Activated CD8-positive, alpha-beta memory T cell treated with anti-CD3 and anti-CD28 coated beads, Interleukin-2, amount 50 U/mL, for 24 hours (primary cell): ENCODE data around the gene PHLPP1.

ENCODE experiments used
- DNase-seq: peaks from one replicate; pipeline ENCODE4 v3.0.0-alpha.2; 2020; ENCODE audit errors: extremely low read depth

The PHLPP1 gene

DNA sequence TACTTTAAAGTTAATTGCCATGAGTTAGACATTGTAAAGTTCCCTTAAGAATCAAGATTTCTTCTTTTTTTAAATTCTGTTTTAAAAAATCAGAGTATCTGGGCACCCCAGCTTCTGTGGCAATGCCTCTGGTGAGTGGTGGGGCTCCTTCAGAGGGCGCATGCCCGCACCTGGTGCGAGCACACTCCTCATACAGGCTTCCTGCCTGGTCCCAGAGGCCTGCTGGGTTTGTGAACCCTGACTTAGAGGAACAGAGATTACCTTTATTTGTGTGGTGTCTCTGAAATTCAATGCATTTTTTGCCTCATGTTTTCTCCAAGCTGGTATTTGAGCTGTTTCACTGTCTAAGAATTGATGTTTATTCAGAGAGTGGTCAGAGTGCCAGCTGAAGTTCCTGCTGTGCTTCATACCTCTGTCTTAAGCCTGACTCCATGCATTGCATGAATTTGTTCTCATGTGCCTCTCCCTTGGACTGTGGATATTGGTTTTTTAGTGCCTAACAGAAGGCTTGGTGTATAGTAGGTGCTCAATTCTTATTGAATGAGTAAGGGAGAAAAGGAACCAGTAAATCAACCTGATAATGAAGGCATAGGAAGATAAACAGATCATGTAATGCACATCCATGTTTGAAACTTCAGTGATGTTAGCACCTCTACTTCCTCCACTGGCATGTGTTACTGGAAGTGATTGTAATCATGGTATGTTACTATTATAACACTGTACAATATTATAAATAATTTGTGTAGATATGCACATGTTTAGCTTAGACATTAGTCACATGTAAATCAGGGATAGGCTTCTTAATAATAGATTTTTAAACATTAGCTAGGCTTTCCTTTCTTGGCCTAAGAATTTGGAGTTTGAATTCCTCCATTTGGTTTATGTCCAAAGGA lies 29.0 kb downstream of the PHLPP1 start:
- no peak for DNase-seq

DNA sequence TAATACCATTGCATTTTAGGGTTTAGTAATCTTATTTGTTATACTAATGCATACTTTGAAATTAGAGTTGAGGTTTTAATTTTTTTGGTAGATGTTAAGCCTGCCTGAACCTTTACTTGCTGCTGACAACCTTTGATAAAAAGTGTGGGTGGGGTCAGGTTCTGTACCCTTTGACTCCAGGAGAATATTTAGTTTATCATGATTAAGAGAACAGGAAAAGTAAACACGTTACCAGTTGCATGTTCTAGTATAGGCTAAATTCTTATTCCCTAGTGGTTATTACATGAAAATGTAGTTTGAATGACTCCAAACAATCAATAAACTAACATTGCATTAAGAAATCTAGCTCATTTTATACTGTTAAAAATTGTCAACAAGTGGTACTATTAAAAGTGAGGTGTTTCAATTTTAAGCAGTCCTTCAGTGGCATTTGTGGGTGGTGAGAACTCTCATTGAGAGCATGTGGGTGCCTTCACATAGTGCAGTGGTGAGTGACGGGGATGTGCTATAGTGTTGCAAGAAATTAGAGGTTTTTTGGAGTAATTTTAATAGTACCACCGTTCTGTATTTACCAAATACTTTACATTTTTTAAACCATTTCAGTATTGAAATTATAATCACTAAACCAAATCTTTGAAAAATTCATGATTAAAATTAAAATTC lies 29.9 kb downstream of the PHLPP1 start:
- no peak for DNase-seq

DNA sequence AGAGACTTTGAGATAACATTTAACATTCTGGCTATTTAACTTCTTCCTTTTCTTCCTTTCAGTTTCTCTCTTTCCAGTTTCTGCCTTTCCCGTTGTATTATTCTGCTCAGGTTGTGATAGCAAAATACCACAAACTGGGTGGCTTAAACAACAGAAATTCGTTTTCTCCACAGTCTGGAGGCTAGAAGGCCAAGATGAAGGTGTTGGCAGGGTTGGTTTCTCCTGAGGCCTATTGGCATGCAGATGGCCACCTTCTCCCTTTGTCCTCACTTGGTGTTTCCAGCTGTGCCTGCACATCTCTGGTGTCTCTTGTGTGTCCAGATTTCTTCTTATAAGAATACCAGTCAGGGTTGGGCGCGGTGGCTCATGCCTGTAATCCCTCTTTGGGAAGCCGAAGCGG lies 34.0 kb downstream of the PHLPP1 start:
- DNase-seq: no peak

DNA sequence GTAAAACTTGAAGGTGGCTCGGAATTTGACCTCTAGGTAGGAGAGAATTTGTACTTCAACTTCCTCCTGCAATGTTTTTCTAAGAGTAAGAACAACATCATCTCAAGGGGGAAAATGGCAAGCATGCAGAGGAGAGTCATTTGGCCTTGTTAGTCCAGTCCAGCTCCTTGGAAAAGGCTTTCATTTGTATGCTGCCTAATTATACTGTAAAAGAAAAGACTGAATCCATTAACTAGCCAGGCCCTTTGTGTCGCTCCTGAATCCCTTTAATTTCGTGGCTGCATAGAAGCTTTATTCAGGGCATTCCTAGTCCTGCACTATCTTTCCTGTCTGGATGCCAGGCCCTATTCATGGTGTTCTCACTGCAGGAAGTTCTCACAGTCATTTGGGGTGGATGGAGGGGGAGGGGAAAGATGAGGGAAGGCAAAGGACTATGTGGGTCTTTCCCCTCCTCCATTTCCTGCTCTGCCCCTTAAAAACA lies 36.0 kb downstream of the PHLPP1 start:
- no peak for DNase-seq

DNA sequence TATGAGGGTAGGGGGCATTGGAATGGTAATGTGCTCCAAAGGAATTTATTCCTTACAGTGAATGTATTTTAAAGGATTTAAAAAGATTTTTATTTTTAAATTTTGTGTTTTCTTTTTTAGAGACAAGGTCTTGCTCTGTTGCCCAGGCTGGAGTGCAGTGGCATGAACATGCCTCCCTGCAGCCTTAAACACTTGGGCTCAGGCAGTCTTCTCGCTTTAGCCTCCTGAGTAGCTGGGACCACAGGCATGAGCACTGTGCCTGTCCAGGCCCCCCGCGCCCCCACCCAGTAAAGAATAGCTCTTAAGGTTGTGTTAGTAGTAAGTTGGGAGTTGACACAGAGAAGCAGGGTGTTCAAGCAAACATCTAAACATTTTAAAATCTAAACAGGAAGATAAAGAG lies 36.6 kb downstream of the PHLPP1 start:
- no peak for DNase-seq

DNA sequence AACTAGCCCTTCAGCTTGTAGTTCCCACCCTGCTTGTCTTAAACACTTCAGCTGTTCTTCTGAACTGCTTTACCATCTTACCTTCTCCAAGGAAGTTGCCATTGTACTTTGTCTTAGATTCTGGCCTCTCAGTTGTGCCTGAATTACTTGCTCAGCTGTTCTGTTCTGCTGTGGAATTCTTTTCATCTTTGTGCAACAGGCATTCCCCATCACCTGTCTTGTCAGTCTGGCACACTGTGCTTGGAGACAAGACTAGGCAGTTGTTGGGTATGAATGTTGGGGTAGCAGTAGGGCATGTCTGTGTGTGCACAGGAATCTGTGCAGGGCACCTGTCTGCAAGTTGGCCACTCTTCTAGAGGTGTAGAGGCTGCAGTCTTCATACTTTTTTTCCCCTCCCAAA lies 38.7 kb downstream of the PHLPP1 start:
- no peak for DNase-seq

DNA sequence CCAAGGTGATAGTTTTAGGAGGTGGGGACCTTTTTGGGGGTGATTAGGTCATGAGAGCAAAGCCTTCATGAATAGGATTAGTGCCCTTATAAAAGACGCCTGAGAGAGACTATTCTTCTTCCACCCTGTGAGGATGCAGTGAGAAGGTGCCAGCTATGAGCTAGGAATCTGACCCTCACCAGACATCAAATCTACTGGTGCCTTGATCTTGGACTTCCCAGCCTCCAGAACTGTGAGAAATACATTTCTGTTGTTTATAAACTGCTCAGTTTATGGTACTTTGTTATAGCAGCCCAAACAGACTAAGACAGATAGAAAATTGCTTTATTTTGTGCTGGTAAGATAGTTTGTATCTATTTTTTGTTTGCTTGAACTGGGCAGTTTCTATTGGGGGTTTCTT lies 40.1 kb downstream of the PHLPP1 start:
- no peak for DNase-seq

DNA sequence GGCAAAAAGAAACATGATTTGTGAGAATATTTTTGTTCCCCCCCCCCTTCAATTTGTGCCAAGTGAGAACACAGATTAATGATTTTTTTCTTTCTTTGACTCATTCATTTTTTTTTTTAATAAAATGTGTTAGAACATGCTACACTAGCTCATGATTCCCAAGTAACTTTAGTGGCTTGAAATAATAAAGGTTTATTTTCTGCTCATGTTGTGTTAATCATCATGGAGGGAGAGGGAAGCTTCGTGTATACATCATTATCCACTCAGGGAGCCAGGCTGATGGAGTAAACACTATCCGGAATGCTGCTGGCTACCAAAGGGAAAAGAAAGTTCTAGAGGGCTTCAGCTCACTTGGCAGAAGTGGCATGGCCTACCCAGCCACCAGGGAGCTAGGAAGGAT lies 40.6 kb downstream of the PHLPP1 start:
- no peak for DNase-seq

DNA sequence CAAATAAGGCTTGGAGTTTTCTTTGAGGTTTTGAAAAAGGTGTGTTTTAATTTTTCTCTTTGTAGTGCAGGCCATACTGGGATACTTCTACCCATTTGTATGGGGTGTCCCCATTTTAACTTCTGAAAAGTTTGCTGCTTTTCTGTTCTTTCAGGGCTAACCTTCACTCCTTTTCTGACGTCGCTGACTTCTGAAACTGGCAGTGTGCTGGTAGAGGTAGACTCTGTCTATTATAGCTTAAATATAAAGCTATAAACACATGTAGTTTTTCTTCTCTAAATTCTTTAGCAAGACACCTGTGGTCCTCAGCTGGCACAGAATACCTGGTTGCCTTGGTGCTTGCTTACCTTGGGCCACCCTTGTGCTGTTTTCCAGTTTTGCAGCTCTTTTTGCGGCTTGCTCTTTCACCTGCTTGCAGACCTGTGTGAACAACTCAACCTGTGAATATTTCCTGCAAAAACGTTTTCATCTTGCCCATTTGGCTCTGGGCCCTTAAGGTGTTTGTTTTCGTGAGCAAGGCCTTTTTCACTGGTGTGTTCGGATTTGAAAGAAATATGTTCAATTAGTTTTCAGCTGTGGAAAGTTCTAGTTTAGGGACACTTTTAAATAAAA lies 42.2 kb downstream of the PHLPP1 start:
- DNase-seq: no peak

DNA sequence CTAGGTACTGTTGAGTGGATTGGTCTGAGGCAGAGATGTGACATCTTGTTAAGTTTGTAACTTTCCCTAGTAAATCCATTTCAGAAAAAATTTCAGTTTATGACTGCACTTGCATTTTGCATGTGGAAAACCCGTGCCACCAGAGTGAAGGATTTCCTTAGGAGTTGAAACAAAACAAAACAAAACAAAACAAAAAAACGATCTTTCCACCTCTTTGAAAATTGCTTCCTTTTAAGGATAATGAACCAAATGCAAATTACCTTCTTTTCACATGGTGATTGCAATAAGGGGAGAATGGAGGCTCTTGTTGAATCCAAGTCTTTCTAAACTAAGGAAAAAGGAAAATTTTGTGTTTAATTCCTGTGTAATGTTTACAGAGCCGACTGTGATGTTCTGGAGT lies 43.2 kb downstream of the PHLPP1 start:
- DNase-seq: no peak

DNA sequence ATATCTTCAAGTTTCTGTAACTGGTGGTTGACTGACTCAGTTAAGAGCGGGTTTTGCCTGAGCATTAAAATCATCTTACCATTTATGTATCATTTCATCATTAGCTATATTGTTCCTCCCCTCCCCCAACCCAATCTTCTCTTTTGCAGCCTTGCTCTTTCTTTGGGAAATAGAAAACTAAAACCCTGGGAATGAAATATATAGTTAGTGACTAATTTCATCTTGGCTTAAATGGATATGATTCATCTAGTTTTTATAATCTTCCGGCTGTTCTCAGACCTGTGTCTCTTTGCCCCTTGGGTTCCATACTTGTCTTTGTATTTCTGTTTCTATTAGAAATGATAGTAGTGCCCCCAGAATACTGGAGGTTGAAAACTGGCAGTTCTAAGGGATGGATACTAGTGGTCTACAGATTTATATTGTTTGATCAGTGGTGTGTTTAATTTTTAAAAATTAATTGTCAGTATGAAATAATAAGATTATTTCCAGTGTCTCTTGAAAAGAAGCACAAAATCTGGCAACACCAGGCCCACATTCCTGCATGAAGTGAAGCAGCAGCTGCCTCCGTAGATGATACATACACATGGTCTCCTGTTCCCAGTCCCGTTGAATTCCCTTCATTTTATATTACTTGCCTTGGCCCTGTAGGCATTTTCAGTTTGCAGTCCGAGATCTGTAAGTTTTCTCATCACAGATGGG lies 44.5 kb downstream of the PHLPP1 start:
- no peak for DNase-seq

DNA sequence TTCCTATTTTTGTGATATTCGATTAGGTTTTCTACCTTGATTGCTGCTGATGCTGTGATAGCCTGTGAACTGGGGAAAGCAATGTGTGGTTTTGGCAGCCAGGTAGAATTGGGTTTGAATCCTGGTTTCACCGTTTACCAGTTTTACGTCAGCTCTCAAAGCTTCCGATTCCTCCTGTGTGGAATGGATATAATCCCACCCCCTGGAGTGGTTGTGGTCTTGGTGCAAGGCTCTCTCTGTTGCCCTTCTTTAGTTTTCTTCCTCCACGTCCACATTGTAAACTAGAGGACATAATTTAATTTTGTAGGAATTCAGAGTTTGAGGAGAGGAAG lies 45.0 kb downstream of the PHLPP1 start:
- DNase-seq: no peak

DNA sequence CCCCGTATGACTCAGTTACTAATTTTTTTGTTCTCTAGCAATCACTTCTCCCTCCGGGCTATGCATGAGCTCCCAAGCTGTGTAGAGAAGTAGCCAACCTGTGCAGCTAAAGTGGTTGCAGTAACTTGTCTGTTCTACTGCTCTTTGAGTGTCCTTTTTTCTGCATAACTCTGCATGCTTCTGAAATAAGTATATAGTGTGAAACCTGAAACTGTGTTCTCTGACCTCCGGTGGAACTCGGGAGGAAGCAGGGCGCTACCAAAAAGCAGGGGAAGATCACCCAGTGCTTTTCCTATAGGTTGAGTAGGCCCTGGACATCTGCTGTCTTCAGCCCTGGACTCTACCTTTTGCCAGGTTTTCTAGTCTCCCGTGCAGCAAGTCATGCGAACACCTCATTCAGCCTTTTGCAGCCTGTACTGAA lies 47.8 kb downstream of the PHLPP1 start:
- DNase-seq: no peak

DNA sequence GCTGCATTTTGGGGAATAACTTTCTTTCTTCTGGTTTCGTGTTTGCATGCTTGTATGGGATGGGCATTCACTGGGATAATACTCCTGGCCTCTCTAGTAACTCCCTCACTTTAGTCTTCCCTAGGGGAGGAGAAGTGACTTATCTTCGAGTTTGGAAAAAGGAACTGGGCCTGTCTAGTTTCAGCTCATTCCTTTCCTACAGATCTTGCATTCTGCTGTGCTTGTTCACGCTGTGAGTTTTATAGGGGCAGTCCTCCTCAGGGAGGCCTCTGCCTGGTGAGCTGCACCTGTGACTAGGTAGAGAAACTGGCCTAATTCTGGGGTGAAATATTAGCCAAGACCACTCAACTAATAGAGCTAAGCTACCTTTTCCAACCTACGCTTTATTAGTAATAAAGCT lies 50.9 kb downstream of the PHLPP1 start:
- no peak for DNase-seq

DNA sequence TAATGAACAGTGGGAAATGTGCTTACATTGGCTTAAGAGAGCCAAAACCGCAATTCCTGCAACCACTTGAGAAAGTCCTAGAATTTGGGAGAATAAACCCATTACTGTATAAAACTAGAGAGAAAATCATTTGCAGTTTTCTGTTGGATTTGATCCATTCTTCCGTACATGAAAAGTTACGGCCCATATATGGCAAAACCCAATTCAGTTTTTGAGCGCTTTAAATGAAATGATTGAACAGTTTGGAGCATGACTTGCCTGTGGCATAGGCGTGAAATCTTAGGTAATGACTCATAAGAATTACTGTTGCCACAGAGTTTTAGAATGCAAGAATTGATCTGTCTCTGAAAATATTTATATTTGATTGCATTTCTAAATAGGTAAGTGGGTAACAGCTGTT lies 52.0 kb downstream of the PHLPP1 start:
- DNase-seq: no peak

DNA sequence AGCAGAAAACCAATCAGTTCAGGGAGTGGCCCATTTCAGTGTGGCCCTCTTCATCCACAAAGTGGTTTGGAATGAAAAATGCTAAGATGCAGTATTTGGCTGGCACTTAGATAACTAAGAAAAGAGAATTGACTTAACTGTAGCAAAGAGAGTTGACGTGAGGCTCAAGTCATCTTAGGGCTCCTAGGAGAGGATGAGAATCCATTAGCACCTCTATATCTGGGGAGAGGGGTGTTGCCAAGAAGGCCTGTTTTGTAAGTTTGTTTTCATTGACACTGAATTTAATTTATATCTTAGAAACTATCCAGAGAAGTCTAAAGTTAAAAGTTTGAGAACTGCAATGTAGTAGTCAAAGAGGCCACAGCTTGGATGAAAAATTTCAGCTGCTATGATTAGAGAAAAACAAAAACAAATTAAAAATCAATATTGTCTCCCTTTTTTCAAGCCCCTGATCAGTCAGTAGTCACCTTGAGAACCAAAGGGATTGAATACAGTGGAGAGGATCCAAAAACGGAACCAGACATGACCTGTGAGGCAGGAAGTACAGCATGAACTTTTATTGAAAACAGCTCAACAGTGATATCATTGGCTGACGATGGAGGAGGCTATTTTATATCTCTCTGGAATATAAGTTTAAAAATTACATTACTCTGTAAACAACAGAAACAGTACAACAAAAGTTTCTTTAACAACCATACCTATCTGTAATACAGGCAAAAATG lies 52.7 kb downstream of the PHLPP1 start:
- DNase-seq: no peak

DNA sequence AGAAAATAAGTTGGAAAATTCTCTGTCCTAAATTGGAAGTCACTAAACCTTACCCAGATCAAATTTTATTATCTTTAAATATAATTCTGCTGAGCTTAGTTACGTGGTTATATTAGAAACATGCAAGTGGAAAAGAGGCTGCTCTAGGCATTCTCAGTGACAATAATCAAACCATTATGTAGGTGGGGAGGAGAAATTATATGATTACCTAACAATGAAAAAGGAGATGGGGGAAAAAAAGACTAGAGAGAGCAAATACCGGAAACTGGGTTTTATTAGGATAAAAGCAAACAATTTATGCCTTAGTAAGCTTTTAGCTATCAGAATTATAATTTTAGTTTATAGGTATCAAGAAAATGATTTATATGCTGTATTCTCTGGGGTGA lies 53.2 kb downstream of the PHLPP1 start:
- DNase-seq: no peak

DNA sequence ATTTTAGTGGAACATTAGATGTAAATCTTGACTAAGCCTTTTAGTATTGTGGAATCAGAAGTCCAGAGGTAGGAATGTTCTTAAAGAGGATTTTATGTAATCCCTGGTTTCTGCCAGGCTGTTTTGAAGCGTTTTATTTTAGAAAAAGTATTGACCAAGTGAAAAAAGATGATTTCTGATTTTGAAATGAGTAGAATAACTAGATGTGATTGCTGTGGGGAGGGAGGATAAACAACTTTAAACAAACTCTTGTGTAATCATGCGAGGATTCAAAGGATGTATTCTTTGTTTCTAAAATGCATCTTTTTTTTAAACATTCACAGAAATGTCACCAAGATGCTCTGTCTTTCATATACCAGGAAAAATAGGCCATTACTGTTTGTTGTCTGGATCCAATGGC lies 53.9 kb downstream of the PHLPP1 start:
- no peak for DNase-seq

DNA sequence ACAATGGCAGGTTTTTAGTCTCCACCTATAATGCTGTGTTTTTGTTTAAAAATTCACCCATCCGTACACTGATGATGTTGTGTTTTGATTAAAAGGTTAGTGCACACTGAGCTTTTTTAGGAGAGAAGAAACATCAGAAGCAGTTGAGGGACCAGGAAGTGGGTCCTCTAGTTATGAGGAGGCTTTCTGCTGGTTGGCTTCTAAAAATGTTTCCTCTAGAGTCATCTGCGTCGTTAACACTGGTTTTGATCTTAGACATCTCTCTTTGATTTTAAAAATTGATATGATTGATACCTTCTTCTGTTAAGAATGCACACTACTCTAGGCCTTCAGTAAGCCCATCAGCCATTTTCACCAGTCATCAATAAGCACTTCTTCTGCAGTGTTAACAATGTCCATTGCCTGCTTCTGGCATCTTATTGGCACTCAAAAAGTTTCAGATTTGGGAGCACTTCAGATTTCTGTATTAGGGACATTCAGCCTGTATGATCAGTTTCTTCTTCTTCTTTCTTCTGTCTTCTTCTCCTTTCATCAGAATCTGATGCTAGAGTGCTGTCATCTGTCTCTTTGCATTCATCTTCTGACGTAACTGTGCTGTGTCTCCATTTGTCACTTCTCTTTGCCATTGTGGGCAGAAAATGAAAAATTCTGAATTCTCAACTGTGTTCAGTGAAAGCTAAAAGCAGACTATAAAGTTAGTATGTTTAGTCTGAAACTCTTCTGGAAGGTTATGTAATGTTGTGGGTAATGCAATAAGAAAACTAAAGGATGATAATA lies 56.3 kb downstream of the PHLPP1 start:
- no peak for DNase-seq

DNA sequence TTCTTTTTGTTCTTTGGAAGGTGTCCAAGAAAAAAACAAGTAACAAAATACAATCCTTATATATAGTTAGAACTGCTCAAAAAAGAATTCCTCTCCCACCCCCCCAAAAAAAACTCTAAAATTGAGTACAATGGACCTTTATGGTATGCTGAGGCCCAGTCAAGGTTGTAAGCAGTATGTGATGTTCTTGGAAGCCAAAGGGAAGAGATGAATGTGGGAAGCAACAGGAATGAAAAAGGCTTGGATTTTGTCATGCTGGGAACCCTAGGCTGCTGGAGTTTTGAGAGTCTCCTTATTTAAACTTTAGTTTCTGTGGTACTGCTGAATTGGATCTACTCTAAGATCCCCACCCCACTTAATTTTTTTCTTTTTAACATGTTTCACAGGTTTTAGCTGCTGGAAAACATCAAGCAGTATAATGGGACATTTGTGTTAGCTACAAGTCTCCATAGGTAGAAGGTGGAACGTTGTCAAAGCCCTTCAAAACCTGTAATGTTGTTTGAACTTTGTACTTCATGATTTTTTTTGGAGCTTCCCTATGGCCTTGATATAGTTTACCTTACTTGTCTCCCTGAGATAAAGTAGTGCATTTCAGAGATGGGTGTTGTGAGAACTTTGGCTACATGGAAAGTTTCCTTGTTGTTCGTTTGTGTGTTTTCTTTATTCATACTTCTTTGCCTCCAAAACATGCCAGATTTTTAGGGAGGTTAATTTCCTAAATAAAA lies 57.7 kb downstream of the PHLPP1 start:
- DNase-seq: no peak
